Vagina (tissue), 2 donors: ENCODE results near the gene SULT2B1.

Source experiments
- CTCF ChIP-seq, 3 experiments: fragments of 450-650 bp in 2 of 3; fragments of 200-600 bp in 1 of 3; sonication (generic) in 1 of 3; IDR thresholded peaks; one replicate each; pipeline ENCODE4 v1.5.1; 2017 to 2019; ENCODE audit warnings: antibody characterized with exemption in 3 of 3, mild to moderate bottlenecking in 2 of 3, moderate library complexity in 2 of 3
- POLR2A ChIP-seq, 2 donors: fragments of 450-650 bp; IDR thresholded peaks; one replicate each; pipeline ENCODE4 v1.6.1; 2017; ENCODE audit warnings: antibody characterized with exemption in 2 of 2, mild to moderate bottlenecking in 2 of 2, moderate library complexity in 2 of 2

- TF ChIP-seq CTCF (IDR thresholded peaks at IDR 0.05) = no peak
- TF ChIP-seq POLR2A (IDR thresholded peaks at IDR 0.05) = no peak
These were observed 90.9 kb downstream of the SULT2B1 start for GRCh38 chr19:48642862-48643261.
